ENCODE results near the gene MAFF. TPM values are rescaled to one million over a fixed set of nuclear protein-coding genes. Genes with fewer than 3 reads are reported as not detected.

The MAFF gene
- total RNA-seq, 2 experiments from 2014 or later = 8.5 to 8.6 TPM

DNA sequence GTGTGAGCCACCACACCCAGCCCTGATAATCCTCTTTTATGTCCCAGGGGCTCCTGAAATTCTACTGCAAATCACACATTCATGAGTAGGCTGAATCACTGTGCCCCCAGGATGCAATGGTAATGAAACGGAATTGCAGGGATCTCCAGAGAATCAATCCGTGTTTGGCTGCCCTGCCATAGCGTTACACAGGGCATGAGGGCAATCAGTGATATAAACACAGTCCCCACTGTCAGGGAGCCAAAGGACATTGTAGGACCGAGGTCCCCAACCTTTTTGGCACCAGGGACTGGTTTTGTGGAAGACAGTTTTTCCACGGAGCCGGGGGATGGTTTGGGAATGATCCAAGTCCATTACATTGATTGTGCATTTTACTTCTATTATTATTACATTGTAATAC, 11.2 kb upstream of the MAFF start:
- H3K27ac Mint-ChIP-seq = no peak overlapping the region
- no peaks in the 10 kb centered on the region for H3K9me3 Mint-ChIP-seq
- no peaks in the 10 kb centered on the region for H3K36me3 Mint-ChIP-seq
- DNase-seq = no peak
- H3K27me3 Mint-ChIP-seq = peaks cover 3% of the 10 kb centered on the region
- H3K4me1 Mint-ChIP-seq = peaks cover 5% of the 10 kb centered on the region
- no peak overlapping the region for H3K4me3 Mint-ChIP-seq

DNA sequence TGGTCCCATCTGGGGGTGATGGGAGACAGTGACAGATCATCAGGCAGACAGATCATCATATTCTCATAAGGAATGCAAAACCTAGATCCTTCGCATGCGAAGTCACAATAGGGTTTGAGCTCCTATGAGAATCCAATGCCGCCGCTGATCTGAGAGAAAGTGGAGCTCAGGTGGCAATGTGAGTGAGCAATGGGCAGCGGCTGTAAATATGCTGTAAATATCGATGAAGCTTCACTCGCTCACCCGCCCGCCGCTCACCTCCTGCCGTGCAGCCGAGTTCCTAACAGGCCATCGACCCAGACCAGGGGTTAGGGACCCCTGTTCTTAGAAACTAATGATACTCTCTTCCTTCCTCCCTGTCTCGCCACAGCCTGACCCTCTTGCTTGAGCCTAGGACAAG, 10.7 kb upstream of the MAFF start:
- no peak overlapping the region for H3K27ac Mint-ChIP-seq
- peaks cover 5% of the 10 kb centered on the region for H3K4me1 Mint-ChIP-seq
- no peak overlapping the region for H3K4me3 Mint-ChIP-seq
- no peaks in the 10 kb centered on the region for H3K36me3 Mint-ChIP-seq
- no peak for DNase-seq
- no peaks in the 10 kb centered on the region for H3K9me3 Mint-ChIP-seq
- H3K27me3 Mint-ChIP-seq = peaks cover 3% of the 10 kb centered on the region

DNA sequence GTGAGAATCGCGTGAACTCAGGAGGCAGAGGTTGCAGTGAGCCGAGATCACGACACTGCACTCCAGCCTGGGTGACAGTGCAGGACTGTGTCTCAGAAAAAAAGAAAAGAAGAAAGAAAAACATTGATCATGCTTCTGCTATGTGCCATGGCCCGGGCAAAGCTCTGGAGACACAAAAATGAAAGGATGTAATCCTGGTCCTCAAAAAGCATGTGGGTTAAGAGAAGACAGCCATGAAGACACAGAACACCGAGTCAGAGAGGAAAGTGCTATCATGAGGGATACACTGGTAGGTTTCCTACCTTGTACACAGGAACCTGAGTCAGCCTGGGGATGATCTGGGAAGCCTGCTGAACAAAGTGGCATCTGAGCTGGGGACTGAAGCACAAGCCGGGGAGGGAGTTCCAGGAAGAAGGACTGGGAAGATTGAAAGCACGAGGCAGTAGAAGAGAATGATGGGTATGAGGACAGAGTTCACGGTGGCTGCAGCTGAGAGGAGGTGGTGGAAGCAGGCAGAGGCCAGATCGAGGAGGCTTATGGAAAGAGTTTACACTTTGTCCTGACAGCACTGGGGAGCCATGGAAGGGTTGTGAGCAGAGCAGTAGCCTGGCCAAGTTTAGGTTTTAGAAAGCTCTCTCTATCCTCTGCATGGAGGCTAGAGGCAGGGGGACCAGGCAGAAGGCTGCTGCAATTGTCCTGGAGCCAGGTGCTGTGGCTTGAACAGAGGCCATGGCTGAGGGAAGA, 9.9 kb upstream of the MAFF start:
- no peak overlapping the region for H3K27ac Mint-ChIP-seq
- DNase-seq = no peak
- H3K9me3 Mint-ChIP-seq = no peaks in the 10 kb centered on the region
- peaks cover 5% of the 10 kb centered on the region for H3K4me1 Mint-ChIP-seq
- H3K4me3 Mint-ChIP-seq = no peak overlapping the region
- peaks cover 3% of the 10 kb centered on the region for H3K27me3 Mint-ChIP-seq
- H3K36me3 Mint-ChIP-seq = no peaks in the 10 kb centered on the region

DNA sequence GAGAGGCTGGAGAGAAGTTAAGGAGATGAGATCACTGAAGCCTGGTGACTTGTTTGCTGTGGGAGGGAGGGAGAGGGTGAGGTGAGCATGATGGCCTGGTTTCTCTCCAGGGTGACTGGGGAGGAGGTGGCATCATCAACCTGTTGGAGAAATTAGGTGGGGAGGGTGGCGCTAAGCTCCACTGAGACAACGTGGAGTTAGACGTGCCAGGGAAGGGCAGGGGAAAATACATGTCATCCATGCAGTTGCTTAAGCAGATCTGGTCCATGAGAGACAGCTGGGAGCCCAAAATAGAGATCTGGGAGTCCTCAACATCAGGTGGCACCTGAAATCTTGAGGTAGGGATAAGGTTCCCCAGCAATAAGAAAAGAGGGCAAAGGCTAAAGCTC, 9.3 kb upstream of the MAFF start:
- Mint-ChIP-seq H3K27ac (no peak overlapping the region), H3K27me3 (peaks cover 3% of the 10 kb centered on the region), H3K9me3 (no peaks in the 10 kb centered on the region)

DNA sequence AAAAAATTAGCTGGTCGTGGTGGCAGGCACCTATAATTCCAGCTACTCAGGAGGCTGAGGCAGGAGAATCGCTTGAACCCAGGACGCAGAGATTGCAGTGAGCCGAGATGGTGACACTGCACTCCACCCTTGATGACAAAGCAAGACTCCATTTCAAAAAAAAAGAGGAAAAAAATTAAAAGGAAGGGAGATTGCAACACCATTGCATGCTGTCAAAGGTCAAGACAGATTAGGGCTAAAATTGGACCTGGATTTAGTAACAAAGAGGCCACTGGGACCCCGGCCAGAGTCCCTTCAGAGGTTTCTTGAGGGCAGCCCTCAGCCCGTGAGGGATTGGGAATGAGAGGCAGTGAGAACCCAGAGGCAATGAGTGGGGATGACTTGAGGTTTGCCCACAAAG, 8.2 kb upstream of the MAFF start:
- no peaks in the 10 kb centered on the region for H3K36me3 Mint-ChIP-seq
- peaks cover 3% of the 10 kb centered on the region for H3K27me3 Mint-ChIP-seq
- H3K4me3 Mint-ChIP-seq = no peak overlapping the region
- H3K4me1 Mint-ChIP-seq = peaks cover 5% of the 10 kb centered on the region
- no peak for DNase-seq
- no peaks in the 10 kb centered on the region for H3K9me3 Mint-ChIP-seq
- no peak overlapping the region for H3K27ac Mint-ChIP-seq

More for the DNA sequence above, 9.3 kb upstream of the MAFF start:
- no peak for DNase-seq
- H3K36me3 Mint-ChIP-seq = no peaks in the 10 kb centered on the region
- H3K4me1 Mint-ChIP-seq = peaks cover 5% of the 10 kb centered on the region
- no peak overlapping the region for H3K4me3 Mint-ChIP-seq

DNA sequence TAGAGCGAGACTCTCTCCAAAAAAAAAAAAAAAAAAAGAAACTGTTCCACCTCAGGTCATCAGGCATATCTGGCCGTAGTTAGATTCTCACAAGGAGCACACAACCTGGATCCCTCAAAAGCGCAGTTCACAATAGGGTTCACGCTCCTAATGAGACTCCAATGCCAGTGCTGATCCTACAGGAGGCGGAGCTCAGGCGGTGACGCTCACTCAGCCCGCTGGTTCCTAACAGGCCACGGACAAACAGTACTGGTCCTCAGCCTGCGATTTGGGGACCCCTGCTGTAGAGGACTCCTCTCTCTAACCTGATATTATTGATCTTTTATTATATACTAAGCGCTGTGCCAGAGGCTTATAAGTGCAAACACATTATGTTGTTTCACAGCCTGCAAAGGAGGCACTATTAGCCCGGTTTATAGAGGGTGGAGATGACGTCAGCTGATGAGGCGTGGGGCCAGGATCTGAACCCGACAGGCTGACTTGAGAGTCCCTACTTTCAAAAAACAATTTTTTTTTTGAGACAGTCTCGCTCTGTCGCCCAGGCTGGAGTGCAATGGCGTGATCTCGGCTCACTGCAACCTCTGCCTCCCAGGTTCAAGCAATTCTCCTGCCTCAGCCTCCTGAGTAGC, 4.9 kb upstream of the MAFF start:
- Mint-ChIP-seq H3K36me3 (no peaks in the 10 kb centered on the region), H3K4me3 (no peak overlapping the region), H3K27ac (no peak overlapping the region), H3K9me3 (no peaks in the 10 kb centered on the region), H3K27me3 (peaks cover 3% of the 10 kb centered on the region), H3K4me1 (peaks cover 17% of the 10 kb centered on the region)
- no peak for DNase-seq

DNA sequence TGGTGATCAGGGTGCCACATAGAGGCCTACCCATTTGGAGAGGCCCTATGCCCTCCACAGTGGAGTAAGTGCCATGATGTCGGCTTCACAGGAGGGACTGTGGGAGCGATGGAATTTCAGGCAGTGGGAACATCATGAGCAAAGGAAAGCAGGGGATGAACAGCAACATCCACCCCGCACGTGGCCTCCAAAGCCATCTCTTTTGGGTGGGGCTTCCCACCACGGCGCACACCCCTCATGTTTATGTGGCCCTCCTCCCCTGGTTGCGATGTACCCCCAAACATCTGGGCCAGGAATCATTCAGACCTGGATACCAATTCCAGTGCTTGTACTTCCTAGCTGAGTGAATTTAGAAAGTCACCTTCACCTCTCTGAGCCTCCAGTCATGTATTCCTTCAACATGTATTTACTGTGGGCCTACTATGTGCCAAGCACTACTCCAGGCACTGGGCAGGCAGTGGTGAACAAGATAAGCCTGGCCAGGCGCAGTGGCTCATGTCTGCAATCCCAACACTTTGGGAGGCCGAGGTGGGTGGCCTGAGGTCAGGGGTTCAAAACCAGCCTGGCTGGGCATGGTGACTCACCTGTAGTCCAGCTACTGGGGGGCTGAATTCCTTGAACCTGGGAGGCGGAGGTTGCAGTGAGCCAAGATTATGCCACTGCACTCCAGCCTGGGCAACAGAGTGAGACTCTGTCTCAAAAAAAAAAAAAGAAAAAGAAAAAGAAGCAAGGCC, 1.8 kb upstream of the MAFF start:
- no peaks in the 10 kb centered on the region for H3K36me3 Mint-ChIP-seq
- peaks cover 29% of the 10 kb centered on the region for H3K4me1 Mint-ChIP-seq
- H3K4me3 Mint-ChIP-seq = no peak overlapping the region
- no peak overlapping the region for H3K27ac Mint-ChIP-seq
- no peaks in the 10 kb centered on the region for H3K9me3 Mint-ChIP-seq
- H3K27me3 Mint-ChIP-seq = no peaks in the 10 kb centered on the region
- DNase-seq = no peak

DNA sequence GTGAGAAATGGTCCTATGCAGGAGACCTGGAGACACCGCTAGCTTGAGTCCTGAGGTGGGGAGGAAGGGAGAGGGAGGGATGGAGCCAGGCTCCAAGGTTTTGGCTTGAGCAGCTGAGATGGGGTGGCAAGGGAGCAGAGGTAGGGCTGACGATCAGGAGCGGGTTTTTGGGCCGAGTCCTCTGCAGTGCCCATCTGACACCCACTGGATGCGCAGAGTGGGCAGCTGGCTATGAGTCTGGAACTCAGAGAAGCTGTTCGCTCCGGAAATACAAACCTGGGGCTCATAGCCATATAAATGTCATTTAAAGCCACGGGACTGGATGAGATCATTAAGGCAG, 453 bp upstream of the MAFF start:
- no peaks in the 10 kb centered on the region for H3K9me3 Mint-ChIP-seq
- H3K36me3 Mint-ChIP-seq = no peaks in the 10 kb centered on the region
- H3K4me3 Mint-ChIP-seq = peak overlapping the region; percentile 66
- peaks cover 29% of the 10 kb centered on the region for H3K4me1 Mint-ChIP-seq
- H3K27me3 Mint-ChIP-seq = no peaks in the 10 kb centered on the region
- DNase-seq = no peak
- peak overlapping the region; percentile 84 for H3K27ac Mint-ChIP-seq

DNA sequence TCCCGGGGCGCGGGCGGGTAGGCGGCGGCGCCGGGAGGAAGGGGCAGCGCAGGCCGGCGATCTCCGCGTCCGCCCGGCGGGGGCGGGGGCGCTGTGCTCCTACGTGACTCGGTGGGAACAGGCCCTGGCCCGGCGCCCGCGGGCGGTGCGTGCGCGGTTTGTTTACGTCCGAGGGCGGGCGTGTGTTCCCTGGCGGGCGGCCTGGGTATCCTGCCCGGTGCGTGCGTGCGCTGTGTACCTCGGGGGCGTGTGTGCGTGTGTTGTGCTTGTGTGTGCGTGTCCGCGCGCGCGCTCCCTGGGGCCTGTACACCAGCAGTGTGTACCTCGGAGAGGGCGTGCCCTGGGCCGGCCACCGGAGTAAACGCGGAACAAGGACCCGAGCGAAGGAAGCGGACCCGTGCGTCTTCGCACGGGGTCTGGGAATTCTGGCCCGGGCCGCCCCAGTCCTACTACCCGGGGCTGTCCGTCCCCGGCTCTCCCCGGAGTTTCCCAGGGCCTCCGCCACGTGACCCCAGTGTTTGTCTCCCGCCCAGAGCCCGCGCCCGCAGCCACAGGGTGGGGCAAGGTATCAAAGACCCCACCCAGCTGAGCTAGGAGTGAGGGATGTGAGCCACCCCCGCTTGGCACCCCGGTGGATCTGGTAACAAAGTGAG, 769 bp downstream of the MAFF start:
- Mint-ChIP-seq H3K27me3 (no peaks in the 10 kb centered on the region), H3K9me3 (no peaks in the 10 kb centered on the region), H3K4me3 (peak overlapping the region; percentile 83), H3K36me3 (no peaks in the 10 kb centered on the region), H3K4me1 (peaks cover 29% of the 10 kb centered on the region), H3K27ac (peak overlapping the region; percentile 70)
- DNase-seq = peak; percentile 72

DNA sequence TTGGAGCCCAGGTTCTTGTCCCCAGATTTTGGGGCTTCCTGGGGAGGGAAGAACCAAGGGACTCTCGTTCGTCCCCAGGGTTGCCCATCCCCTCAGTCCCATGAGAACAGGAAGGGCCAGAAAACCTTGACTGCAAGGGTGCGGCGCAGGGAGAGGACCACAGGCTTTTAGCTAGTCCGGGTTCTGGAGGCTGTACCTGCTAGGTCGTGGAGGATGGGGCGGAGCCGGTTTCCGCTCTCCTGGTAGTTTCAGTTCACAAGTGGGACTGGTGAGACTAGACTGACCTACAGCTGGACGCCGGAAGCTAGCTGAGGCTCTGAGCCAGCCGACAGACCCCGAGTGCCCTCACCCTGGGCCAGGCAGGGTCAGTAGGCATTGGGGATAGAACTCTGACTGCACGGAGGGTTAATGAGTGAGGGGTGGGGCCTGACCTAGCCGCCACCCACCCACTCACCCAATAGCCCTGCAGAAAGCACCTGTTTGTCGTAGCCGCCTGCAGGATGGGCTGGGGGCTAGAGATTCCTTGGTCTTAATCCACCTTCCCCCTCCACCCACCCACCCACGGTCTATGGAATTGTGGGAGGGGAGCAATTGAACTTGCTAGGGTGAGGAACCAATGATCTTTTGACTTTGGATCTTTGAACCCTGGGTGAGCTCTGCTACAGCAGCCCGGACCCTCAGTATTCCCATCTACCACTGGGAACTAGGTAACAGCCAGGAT, 1.5 kb downstream of the MAFF start:
- Mint-ChIP-seq H3K9me3 (no peaks in the 10 kb centered on the region), H3K4me3 (peak overlapping the region; percentile 83), H3K4me1 (peaks cover 29% of the 10 kb centered on the region), H3K36me3 (no peaks in the 10 kb centered on the region), H3K27me3 (no peaks in the 10 kb centered on the region), H3K27ac (peak overlapping the region; percentile 62)
- DNase-seq = peak; percentile 37

DNA sequence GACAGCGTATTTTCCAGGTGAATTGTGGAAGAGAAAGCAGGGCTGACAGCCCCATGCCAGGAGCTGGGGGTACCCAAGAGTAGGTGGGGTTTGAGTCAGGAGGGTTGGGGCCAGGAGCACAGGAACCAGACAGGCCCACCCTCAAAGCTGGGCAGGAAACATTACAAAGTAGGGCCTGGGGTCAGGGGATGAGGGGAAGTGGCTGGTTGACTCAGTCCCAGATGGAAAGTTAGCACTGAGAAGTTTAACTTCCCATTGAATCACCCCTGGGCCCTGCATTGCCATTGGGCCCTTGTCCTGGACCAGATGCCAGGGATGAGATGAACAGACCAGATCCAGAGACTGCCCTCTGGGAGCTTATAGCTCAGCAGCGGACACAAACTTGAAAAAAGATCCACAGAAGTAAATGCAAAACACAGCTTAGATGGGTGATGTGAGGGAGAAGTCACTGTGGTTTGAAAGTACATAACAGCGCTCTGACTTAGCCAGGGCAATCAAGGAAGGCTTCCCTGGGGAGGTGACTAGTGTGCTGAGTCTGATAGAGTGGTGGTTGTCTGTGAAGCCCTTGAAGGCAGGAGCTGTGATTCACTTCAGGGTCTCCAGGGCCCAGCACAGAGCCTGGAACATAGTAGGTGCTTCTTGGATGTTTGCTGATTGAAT, 2.2 kb downstream of the MAFF start:
- H3K4me3 Mint-ChIP-seq = peak overlapping the region; percentile 0
- no peaks in the 10 kb centered on the region for H3K27me3 Mint-ChIP-seq
- H3K9me3 Mint-ChIP-seq = no peaks in the 10 kb centered on the region
- H3K36me3 Mint-ChIP-seq = no peaks in the 10 kb centered on the region
- no peak for DNase-seq
- peaks cover 32% of the 10 kb centered on the region for H3K4me1 Mint-ChIP-seq
- no peak overlapping the region for H3K27ac Mint-ChIP-seq

DNA sequence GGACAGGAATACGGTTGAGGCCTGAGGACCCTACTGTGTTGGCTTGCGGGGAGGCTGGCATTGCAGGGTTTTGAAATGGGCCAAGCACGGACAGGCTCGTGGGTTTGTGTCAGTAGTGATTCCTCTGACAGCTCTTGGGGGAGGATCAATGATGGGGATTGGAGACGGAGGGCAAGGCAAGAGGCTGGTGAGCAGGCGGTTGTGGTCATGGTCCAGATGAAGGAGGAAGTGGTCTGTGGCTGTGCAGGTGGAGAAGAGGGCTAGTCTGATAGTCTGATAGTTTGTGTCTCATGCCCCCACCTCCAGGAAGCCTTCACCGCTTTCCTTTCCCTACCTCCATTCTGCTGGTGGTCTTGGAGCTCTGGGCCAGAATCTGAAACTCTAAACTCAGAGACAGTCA, 3.0 kb downstream of the MAFF start:
- H3K27me3 Mint-ChIP-seq = no peaks in the 10 kb centered on the region

DNA sequence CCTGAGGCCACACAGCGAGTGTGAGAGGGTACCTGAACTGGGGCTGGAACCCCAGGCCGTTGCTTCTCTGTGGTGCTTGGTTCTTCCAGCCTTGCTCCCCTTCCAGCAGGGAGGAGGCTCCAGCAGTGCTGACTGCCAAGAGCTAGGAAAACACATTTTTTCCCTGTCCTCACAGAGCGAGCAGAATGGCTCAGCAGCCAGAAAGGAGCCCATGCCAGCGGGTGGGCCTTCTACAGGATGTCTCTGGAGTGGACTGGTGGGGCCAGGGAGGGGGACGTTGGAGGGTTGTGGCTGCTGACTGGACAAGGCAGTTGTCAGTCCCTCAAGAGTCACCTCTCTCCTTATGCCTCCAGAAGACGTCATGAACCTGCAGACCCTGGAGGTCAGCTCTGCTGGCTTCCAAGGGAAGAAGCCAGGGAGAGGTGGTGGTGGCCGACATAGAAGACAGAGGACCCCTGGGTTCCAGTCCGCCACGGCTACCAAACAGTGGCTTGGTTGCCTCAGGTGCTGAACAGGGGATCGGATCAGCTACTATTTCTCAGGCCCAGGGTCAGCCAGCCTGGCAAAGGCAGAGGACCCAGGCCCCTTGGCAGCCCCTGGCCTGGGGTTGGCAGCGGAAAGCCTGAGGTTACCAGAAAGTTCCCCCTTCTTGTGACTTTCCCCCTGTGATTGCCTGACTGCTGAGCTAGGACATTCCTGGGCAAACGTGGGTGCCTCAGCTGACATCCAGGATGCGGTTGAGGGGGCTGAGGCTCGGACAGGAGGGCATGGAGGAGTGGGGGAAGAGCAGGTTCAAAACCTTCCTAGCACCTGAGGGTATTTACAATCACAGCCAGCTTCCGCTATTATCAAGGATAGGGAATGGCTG, 3.7 kb downstream of the MAFF start:
- no peak for DNase-seq
- Mint-ChIP-seq H3K27ac (no peak overlapping the region), H3K27me3 (no peaks in the 10 kb centered on the region), H3K4me1 (peaks cover 35% of the 10 kb centered on the region), H3K36me3 (peaks cover 4% of the 10 kb centered on the region), H3K4me3 (no peak overlapping the region), H3K9me3 (no peaks in the 10 kb centered on the region)

More for the DNA sequence above, 3.0 kb downstream of the MAFF start:
- Mint-ChIP-seq H3K27ac (peak overlapping the region; percentile 2), H3K4me3 (no peak overlapping the region), H3K9me3 (no peaks in the 10 kb centered on the region), H3K36me3 (no peaks in the 10 kb centered on the region), H3K4me1 (peaks cover 31% of the 10 kb centered on the region)
- DNase-seq = no peak
